DOHH2 (cell line): ENCODE results near the gene SMIM36.

Source experiments
- CTCF ChIP-seq: fragments of 200-600 bp; sonication (generic); IDR thresholded peaks from one replicate; pipeline ENCODE4 v1.5.1; 2014; ENCODE audit warnings: antibody characterized with exemption, mild to moderate bottlenecking, low read depth, low read length; ENCODE audit not compliant: poor library complexity, severe bottlenecking
- EZH2phosphoT487 ChIP-seq: fragments of 200-600 bp; sonication (generic); IDR thresholded peaks from 2 replicates; pipeline ENCODE4 v1.6.1; 2017; ENCODE audit warnings: borderline replicate concordance, mild to moderate bottlenecking, antibody characterized with exemption, low read length, moderate library complexity, mixed read lengths

- no peak for TF ChIP-seq CTCF
- no peak for TF ChIP-seq EZH2phosphoT487
Observed at GRCh38 chr17:55546991-55547664, 35.9 kb upstream of the SMIM36 start.
